H1 (cell line): ENCODE measurements around the gene P2RY11. TPM values are rescaled to one million over a fixed set of nuclear protein-coding genes. Genes with fewer than 3 reads are reported as not detected.

ENCODE experiments used
- CTCF ChIA-PET: fragments of 300-600 bp; sonication (Branson Sonifier 250); formaldehyde crosslinking; loops from one replicate; lab custom pipeline; 2021; ENCODE audit not compliant: partially characterized antibody; lab: Charles Lee
- POLR2A ChIA-PET: fragments of 300-600 bp; sonication (Branson Sonifier 250); formaldehyde crosslinking; loops from one replicate; lab custom pipeline; 2021; ENCODE audit warnings: inconsistent platforms; ENCODE audit not compliant: partially characterized antibody; lab: Charles Lee
- DNase-seq, 2 experiments: peaks; one replicate each; pipeline versions ENCODE4 v3.0.0 to v3.0.0-alpha.2; 2010 to 2022; ENCODE audit warnings: low spot score in 2 of 2, low read depth in 1 of 2, mixed read lengths in 1 of 2
- FAIRE-seq: peaks from 2 replicates; lab custom pipeline; 2011; peaks lifted over from hg19 to GRCh38; lab: Jason Lieb, UNC
- H2AFZ ChIP-seq: 2 replicates; pipeline ENCODE4 v1.8.1; 2012; ENCODE audit warnings: low read length, inconsistent platforms
- H2AK5ac ChIP-seq: 2 replicates; pipeline ENCODE4 v1.6.1; 2013; ENCODE audit warnings: low read depth, low read length
- H2BK120ac ChIP-seq: replicated peaks from 2 replicates; pipeline ENCODE3; 2013; ENCODE audit warnings: low read depth, low read length, inconsistent platforms
- H2BK12ac ChIP-seq: 2 replicates; pipeline ENCODE4 v1.6.1; 2013; ENCODE audit warnings: low read depth, low read length
- H2BK15ac ChIP-seq: 2 replicates; pipeline ENCODE4 v1.6.1; 2013; ENCODE audit warnings: low read length
- H2BK20ac ChIP-seq: 2 replicates; pipeline ENCODE4 v1.6.1; 2013; ENCODE audit warnings: low read length
- H2BK5ac ChIP-seq: 2 replicates; pipeline ENCODE4 v1.6.1; 2013; ENCODE audit warnings: low read depth, low read length
- H3K14ac ChIP-seq: 2 replicates; pipeline ENCODE4 v1.6.1; 2013; ENCODE audit warnings: inconsistent platforms; ENCODE audit not compliant: insufficient read length
- H3K18ac ChIP-seq: 2 replicates; pipeline ENCODE4 v1.6.1; 2013; ENCODE audit warnings: low read length; ENCODE audit errors: extremely low read depth
- H3K23ac ChIP-seq: 2 replicates; pipeline ENCODE4 v1.6.1; 2013; ENCODE audit warnings: inconsistent platforms; ENCODE audit not compliant: insufficient read length
- H3K23me2 ChIP-seq: 2 replicates; pipeline ENCODE4 v1.6.1; 2013; ENCODE audit warnings: low read depth, low read length
- H3K27ac ChIP-seq: 2 replicates; pipeline ENCODE4 v1.6.1; 2011; ENCODE audit warnings: low read depth, low read length, inconsistent platforms
- H3K27me3 ChIP-seq, 4 experiments: replicated peaks in 1 of 4; 1 replicate in 1 of 4; 2 replicates in 3 of 4; pipeline versions ENCODE4 v1.6.1 to v1.8.1; 2011 to 2013; ENCODE audit warnings: low read length in 3 of 4, mild to moderate bottlenecking in 3 of 4, inconsistent platforms in 2 of 4, mixed read lengths in 2 of 4, moderate library complexity in 1 of 4; ENCODE audit not compliant: control insufficient read depth in 3 of 4, insufficient read depth in 3 of 4; ENCODE audit errors: extremely low read depth in 1 of 4
- H3K36me3 ChIP-seq, 4 experiments: 2 replicates each; pipeline versions ENCODE4 v1.6.1 to v1.8.1; 2011 to 2013; ENCODE audit warnings: mild to moderate bottlenecking in 4 of 4, low read length in 3 of 4, moderate library complexity in 2 of 4, control low read depth in 1 of 4, inconsistent platforms in 1 of 4; ENCODE audit not compliant: insufficient read depth in 4 of 4, control insufficient read depth in 2 of 4
- H3K4ac ChIP-seq: replicated peaks from 2 replicates; pipeline ENCODE3; 2013; ENCODE audit warnings: low read length, low read depth, mixed read lengths, inconsistent platforms; ENCODE audit not compliant: insufficient read length
- H3K4me1 ChIP-seq, 4 experiments: replicated peaks in 1 of 4; 1 replicate in 1 of 4; 2 replicates in 3 of 4; pipeline versions ENCODE4 v1.6.1 to v1.8.1; 2011 to 2013; ENCODE audit warnings: low read length in 3 of 4, inconsistent platforms in 2 of 4, mixed read lengths in 1 of 4; ENCODE audit not compliant: insufficient read depth in 4 of 4, control insufficient read depth in 3 of 4
- H3K4me2 ChIP-seq, 2 experiments: 2 replicates each; pipeline versions ENCODE4 v1.6.1 to v1.8.1; 2011 to 2013; ENCODE audit warnings: low read depth in 2 of 2, low read length in 2 of 2, control low read depth in 1 of 2, inconsistent platforms in 1 of 2, mild to moderate bottlenecking in 1 of 2; ENCODE audit not compliant: insufficient read depth in 1 of 2
- H3K4me3 ChIP-seq, 4 experiments: fragments of 200-600, 300-600 bp in 1 of 4; sonication (generic), shearing (Covaris generic), sonication (Bioruptor Twin) in 1 of 4; 2 replicates each; pipeline versions ENCODE4 v1.5.1 to v1.8.1; 2011 to 2016; ENCODE audit warnings: low read length in 4 of 4, low read depth in 3 of 4, control low read depth in 2 of 4, inconsistent platforms in 2 of 4, mild to moderate bottlenecking in 2 of 4, mixed read lengths in 1 of 4, moderate library complexity in 1 of 4; ENCODE audit not compliant: insufficient read depth in 2 of 4; ENCODE audit errors: extremely low read depth in 1 of 4
- H3K56ac ChIP-seq: replicated peaks from 2 replicates; pipeline ENCODE3; 2013; ENCODE audit warnings: low read depth, mild to moderate bottlenecking, mixed read lengths, low read length, inconsistent platforms; ENCODE audit not compliant: insufficient read length
- H3K79me1 ChIP-seq: 2 replicates; pipeline ENCODE4 v1.6.1; 2013; ENCODE audit warnings: low read depth, low read length, control low read depth
- H3K79me2 ChIP-seq, 2 experiments: 2 replicates each; pipeline versions ENCODE4 v1.6.1 to v1.8.1; 2012 to 2013; ENCODE audit warnings: low read length in 2 of 2, mild to moderate bottlenecking in 2 of 2, inconsistent platforms in 1 of 2; ENCODE audit not compliant: insufficient read depth in 2 of 2, control insufficient read depth in 1 of 2
- H3K9ac ChIP-seq, 4 experiments: replicated peaks in 1 of 4; 1 replicate in 1 of 4; 2 replicates in 3 of 4; pipeline versions ENCODE4 v1.6.1 to v1.8.1; 2011 to 2013; ENCODE audit warnings: low read depth in 3 of 4, low read length in 3 of 4, control low read depth in 2 of 4, mild to moderate bottlenecking in 2 of 4, moderate library complexity in 2 of 4, inconsistent platforms in 1 of 4; ENCODE audit errors: extremely low read depth in 1 of 4
- H3K9me3 ChIP-seq, 2 experiments: 2 replicates each; pipeline versions ENCODE4 v1.6.1 to v1.8.1; 2012 to 2013; ENCODE audit warnings: mild to moderate bottlenecking in 2 of 2, moderate library complexity in 2 of 2, control low read depth in 1 of 2, inconsistent platforms in 1 of 2, low read depth in 1 of 2, low read length in 1 of 2, mixed read lengths in 1 of 2; ENCODE audit not compliant: insufficient read depth in 2 of 2
- H4K20me1 ChIP-seq, 2 experiments: replicated peaks in 1 of 2; 2 replicates each; pipeline versions ENCODE3 to v1.8.1; 2011 to 2013; ENCODE audit warnings: inconsistent platforms in 2 of 2, low read length in 2 of 2, mild to moderate bottlenecking in 1 of 2; ENCODE audit not compliant: insufficient read depth in 2 of 2, control insufficient read depth in 1 of 2
- H4K5ac ChIP-seq: 2 replicates; pipeline ENCODE4 v1.6.1; 2013; ENCODE audit warnings: low read length, low read depth, mixed read lengths, inconsistent platforms; ENCODE audit not compliant: insufficient read length
- H4K8ac ChIP-seq: 2 replicates; pipeline ENCODE4 v1.8.0; 2013; ENCODE audit warnings: mild to moderate bottlenecking, moderate library complexity, low read length, inconsistent platforms; ENCODE audit not compliant: insufficient read depth; ENCODE audit errors: extremely low read depth
- H4K91ac ChIP-seq: replicated peaks from 2 replicates; pipeline ENCODE3; 2013; ENCODE audit warnings: low read length, mixed read lengths, inconsistent platforms; ENCODE audit not compliant: insufficient read length
- E2F6 ChIP-seq: IDR thresholded peaks from 2 replicates; pipeline ENCODE4 v1.6.1; 2012; ENCODE audit warnings: inconsistent platforms
- GTF2F1 ChIP-seq: IDR thresholded peaks from 2 replicates; pipeline ENCODE4 v1.6.1; 2012; ENCODE audit warnings: low read depth, low read length, improper control_type of control experiment, borderline replicate concordance
- WGBS, 2 experiments: shearing (Covaris generic) in 1 of 2; methylation state at CpG; one replicate each; pipeline versions ENCODE4 v1.1.6 to v1.1.7; 2013 to 2015; ENCODE audit warnings: low lambda C conversion rate in 2 of 2, mixed read lengths in 2 of 2, inconsistent platforms in 1 of 2, low coverage in 1 of 2, missing lambda C conversion rate in 1 of 2; ENCODE audit not compliant: insufficient replicate concordance in 2 of 2, insufficient coverage in 1 of 2, insufficient read length in 1 of 2; ENCODE audit errors: extremely low coverage in 1 of 2, missing lambda C conversion rate in 1 of 2; 5-methylcytosine and 5-hydroxymethylcytosine counted together
- polyA plus RNA-seq, 7 experiments: library from polyadenylated mRNA; depleted of rRNA in 3 of 7; stranded (reverse) in 5 of 7; unstranded in 2 of 7; fragments of >200 nt in 5 of 7; fragments of 200-250 nt in 2 of 7; gene quantifications; 1 replicate in 5 of 7; 2 replicates in 1 of 7; 4 replicates in 1 of 7; pipeline versions ENCODE4 v1.2.1 to v1.2.3, GENCODE V29; 2011 to 2013; ENCODE audit warnings: missing spikeins in 2 of 7, mixed read lengths in 2 of 7
- total RNA-seq: library from RNA; stranded (reverse); fragmentation: NEBNext Ultra II Directional; extraction: Animal tissue kit (Norgen Biotek cat#: 25700); gene quantifications from 2 replicates; pipeline ENCODE4 v1.2.1, GENCODE V29; 2021

The P2RY11 gene
- total and polyA plus RNA-seq, 2 of the 8 experiments (the other 6 are each of a cell fraction or from before 2014, with no cell fraction given) = 9.2 to 18.0 TPM

- H2BK5ac ChIP-seq = no peak overlapping the region
- H4K91ac ChIP-seq = no peak overlapping the region
- no peaks in the 10 kb centered on the region for H3K23me2 ChIP-seq
- no peak overlapping the region for H3K56ac ChIP-seq
- no peak overlapping the region for H2AFZ ChIP-seq
- H3K27ac ChIP-seq = no peak overlapping the region
- DNase-seq (no peak), FAIRE-seq (no peak)
- H4K5ac ChIP-seq = no peak overlapping the region
- no peak overlapping the region for H3K23ac ChIP-seq
- no peak overlapping the region for H2BK120ac ChIP-seq
- no peak overlapping the region for H3K9ac ChIP-seq
- no peaks in the 10 kb centered on the region; the same call in 1 of the 2 replicates for H3K79me1 ChIP-seq
- no peaks in the 10 kb centered on the region for H3K36me3 ChIP-seq
- POLR2A ChIA-PET = interaction anchor here (1.0 to 1.1 kb wide), 2 partner anchors 27 to 65 kb away, joined by 3 to 4 read pairs; no protein-coding TSS in a partner anchor
- no peak overlapping the region for H4K8ac ChIP-seq
- CTCF ChIA-PET = interaction anchor here (0.6 to 1.4 kb wide), 2 partner anchors 11 to 1290 kb away, joined by 3 to 4 read pairs; no protein-coding TSS in a partner anchor
- H3K18ac ChIP-seq = no peak overlapping the region
- no peak overlapping the region for H3K4ac ChIP-seq
- no peak overlapping the region for H2BK20ac ChIP-seq
- H3K4me3 ChIP-seq = no peak overlapping the region
- peaks cover 0 to 10% (median 5%) of the 10 kb centered on the region in 4 experiments; a peak in 6 of 7 replicates for H3K4me1 ChIP-seq
- WGBS, 2 experiments = 86% methylated on average over 6 of the region's 6 CpGs; no CpG with 5 or more reads in 1 of the 2 experiments
- peaks cover 7% of the 10 kb centered on the region in 2 experiments for H3K9me3 ChIP-seq
- H2AK5ac ChIP-seq = no peak overlapping the region
- no peaks in the 10 kb centered on the region for H3K79me2 ChIP-seq
- H3K14ac ChIP-seq = no peak overlapping the region
- H3K4me2 ChIP-seq = no peak overlapping the region
- peak overlapping the region; percentile 17; the same call in 1 of the 2 replicates for H2BK12ac ChIP-seq
- H3K27me3 ChIP-seq = no peaks in the 10 kb centered on the region
- no peak overlapping the region for H2BK15ac ChIP-seq
- no peaks in the 10 kb centered on the region for H4K20me1 ChIP-seq
- TF ChIP-seq GTF2F1 (no peak), E2F6 (no peak)
Observed at GRCh38 chr19:10069046-10069445, 42.4 kb upstream of the P2RY11 start.
